ENCODE data around the gene NCOA6.

DNA sequence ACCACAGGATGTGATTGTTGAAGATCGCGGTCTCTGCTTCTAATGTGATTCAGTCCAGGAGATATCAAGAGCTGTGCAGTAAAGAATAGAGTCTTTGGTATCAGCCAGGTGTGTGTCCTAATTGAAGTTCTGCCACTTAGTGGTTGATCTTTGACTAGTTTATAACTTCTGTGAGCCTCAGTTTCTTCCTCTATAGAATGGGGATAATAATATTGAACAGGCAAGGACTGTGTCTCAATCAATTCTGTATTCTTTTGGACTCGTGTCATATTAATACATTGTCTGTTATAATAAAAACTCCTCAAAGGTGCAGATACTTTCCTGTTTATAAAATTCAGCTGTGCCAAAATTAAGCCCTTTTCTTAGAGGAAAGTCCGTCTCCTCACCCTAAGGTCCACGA lies 23.1 kb upstream of the NCOA6 start:
- TF ChIP-seq, protein P1, sequence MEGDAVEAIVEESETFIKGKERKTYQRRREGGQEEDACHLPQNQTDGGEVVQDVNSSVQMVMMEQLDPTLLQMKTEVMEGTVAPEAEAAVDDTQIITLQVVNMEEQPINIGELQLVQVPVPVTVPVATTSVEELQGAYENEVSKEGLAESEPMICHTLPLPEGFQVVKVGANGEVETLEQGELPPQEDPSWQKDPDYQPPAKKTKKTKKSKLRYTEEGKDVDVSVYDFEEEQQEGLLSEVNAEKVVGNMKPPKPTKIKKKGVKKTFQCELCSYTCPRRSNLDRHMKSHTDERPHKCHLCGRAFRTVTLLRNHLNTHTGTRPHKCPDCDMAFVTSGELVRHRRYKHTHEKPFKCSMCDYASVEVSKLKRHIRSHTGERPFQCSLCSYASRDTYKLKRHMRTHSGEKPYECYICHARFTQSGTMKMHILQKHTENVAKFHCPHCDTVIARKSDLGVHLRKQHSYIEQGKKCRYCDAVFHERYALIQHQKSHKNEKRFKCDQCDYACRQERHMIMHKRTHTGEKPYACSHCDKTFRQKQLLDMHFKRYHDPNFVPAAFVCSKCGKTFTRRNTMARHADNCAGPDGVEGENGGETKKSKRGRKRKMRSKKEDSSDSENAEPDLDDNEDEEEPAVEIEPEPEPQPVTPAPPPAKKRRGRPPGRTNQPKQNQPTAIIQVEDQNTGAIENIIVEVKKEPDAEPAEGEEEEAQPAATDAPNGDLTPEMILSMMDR (IDR thresholded peaks at IDR 0.05): no peak
- TF ChIP-seq POLR2A (IDR thresholded peaks at IDR 0.05) (no peak), POLR2AphosphoS5 (IDR thresholded peaks at IDR 0.05) (no peak), EP300 (IDR thresholded peaks at IDR 0.05; ENCODE audit: low read depth) (no peak)

All from transverse colon (tissue), 4 donors.